ENCODE data around the gene URB1.

URB1 gene

DNA sequence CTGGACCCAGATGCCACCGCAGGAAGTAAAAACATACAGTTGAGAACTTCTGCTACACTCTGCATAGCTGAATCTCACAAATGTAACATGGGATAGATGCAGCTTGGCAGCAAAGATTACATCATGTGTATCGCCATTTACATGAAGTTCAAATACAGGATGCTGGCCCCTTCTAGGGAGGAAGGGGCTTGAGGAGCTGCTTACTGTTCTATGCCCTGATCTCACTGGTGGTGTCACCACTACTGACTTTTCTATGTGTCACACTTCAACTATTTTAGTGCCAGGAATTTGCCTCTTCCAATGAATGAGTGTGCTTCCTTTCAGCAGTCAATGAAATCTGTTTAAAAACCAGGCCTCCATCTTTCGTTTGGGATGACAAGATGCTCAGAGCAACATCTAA lies 63.0 kb downstream of the URB1 start:
- peaks cover 34 to 93% (median 68%) of the 10 kb centered on the region in 4 experiments for H3K36me3 ChIP-seq (ENCODE audit: control insufficient read depth in 4 of 4, insufficient read depth in 4 of 4, low read length in 3 of 4)
- 100% methylated on average over 1 of the region's 3 CpGs for WGBS (ENCODE audit: insufficient coverage)
- ChIA-PET CTCF (no interaction called here), POLR2A (no interaction called here)
- no peaks in the 10 kb centered on the region for H3K27me3 ChIP-seq (replicated peaks in 2 of 5; ENCODE audit: control insufficient read depth in 4 of 5, insufficient read depth in 5 of 5, low read length in 4 of 5)
- H3K4me1 ChIP-seq (ENCODE audit: control extremely low read depth in 1 of 4, control insufficient read depth in 4 of 4, insufficient read depth in 4 of 4, low read length in 3 of 4) = no peaks in the 10 kb centered on the region
- no peak overlapping the region for H3K4me3 ChIP-seq (ENCODE audit: control insufficient read depth in 1 of 7, extremely low read depth in 1 of 7, insufficient read depth in 4 of 7, low read depth in 2 of 7, low read length in 6 of 7)
- H3K9me3 ChIP-seq (ENCODE audit: control extremely low read depth in 1 of 5, control insufficient read depth in 4 of 5, insufficient read depth in 2 of 5, low read depth in 1 of 5, low read length in 4 of 5) = peaks cover 3 to 15% (median 5%) of the 10 kb centered on the region in 5 experiments
- DNase-seq = no peak
- no peak overlapping the region for H3K27ac ChIP-seq (ENCODE audit: insufficient read depth in 1 of 2, low read depth in 1 of 2, low read length in 2 of 2, poor library complexity in 1 of 2, severe bottlenecking in 2 of 2)

DNA sequence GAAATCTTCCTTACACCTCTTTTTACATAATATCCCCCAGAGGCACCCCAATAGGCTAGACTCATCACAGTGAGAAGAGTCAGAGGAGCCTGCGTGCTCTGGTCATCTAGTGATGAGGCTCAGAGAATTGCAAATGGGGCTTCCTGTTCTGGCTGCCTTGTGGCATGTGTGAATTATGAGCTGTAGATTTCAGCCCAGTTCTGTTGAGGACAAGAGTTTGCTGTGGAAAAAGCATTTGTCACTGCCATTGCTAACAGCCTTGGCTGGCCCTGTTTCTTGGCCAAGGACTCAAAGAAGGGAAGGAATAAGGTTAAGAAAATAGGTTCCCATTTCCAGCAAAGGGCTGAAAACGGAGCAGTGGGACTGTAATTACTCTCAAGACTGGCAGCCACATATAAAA lies 63.5 kb downstream of the URB1 start:
- H3K36me3 ChIP-seq (ENCODE audit: control insufficient read depth in 4 of 4, insufficient read depth in 4 of 4, low read length in 3 of 4) = peaks cover 33 to 93% (median 69%) of the 10 kb centered on the region in 4 experiments
- 70% methylated on average over 2 of the region's 2 CpGs for WGBS (ENCODE audit: insufficient coverage)
- CTCF ChIA-PET = interaction anchor here (0.6 kb wide), 1 partner anchor 13 kb away, joined by 3 read pairs; no protein-coding TSS in a partner anchor

DNA sequence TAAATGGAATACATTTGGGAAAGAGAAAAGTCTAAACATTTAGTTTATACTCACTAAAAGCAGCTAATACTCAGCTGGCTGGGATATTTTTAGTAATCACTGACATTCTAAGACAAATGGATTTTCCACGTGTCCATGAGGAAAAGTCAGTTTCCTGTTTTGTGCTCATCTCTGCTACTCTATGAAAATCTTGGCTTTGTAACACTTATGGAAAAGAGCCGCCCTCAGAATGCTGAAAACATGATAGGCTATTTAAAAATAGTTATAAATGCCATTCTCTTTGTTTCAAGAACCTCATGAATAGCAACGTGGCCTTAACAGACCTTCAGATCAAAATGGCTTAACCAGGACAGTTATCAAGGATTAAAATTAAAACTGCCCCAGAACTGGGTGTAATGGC lies 64.2 kb downstream of the URB1 start:
- 92% methylated on average over 2 of the region's 3 CpGs for WGBS (ENCODE audit: insufficient coverage)
- POLR2A ChIA-PET = no interaction called here
- Histone ChIP-seq H3K27ac (ENCODE audit: insufficient read depth in 1 of 2, low read depth in 1 of 2, low read length in 2 of 2, poor library complexity in 1 of 2, severe bottlenecking in 2 of 2) (no peak overlapping the region), H3K4me3 (ENCODE audit: control insufficient read depth in 1 of 7, extremely low read depth in 1 of 7, insufficient read depth in 4 of 7, low read depth in 2 of 7, low read length in 6 of 7) (no peak overlapping the region), H3K4me1 (ENCODE audit: control extremely low read depth in 1 of 4, control insufficient read depth in 4 of 4, insufficient read depth in 4 of 4, low read length in 3 of 4) (no peaks in the 10 kb centered on the region), H3K9me3 (ENCODE audit: control extremely low read depth in 1 of 5, control insufficient read depth in 4 of 5, insufficient read depth in 2 of 5, low read depth in 1 of 5, low read length in 4 of 5) (peaks cover 3 to 14% (median 5%) of the 10 kb centered on the region in 5 experiments), H3K27me3 (replicated peaks in 2 of 5; ENCODE audit: control insufficient read depth in 4 of 5, insufficient read depth in 5 of 5, low read length in 4 of 5) (no peaks in the 10 kb centered on the region), H3K36me3 (ENCODE audit: control insufficient read depth in 4 of 4, insufficient read depth in 4 of 4, low read length in 3 of 4) (peaks cover 31 to 93% (median 69%) of the 10 kb centered on the region in 4 experiments)
- CTCF ChIA-PET = no interaction called here
- no peak for DNase-seq

More for the DNA sequence above, 63.5 kb downstream of the URB1 start:
- H3K4me1 ChIP-seq (ENCODE audit: control extremely low read depth in 1 of 4, control insufficient read depth in 4 of 4, insufficient read depth in 4 of 4, low read length in 3 of 4) = no peaks in the 10 kb centered on the region
- POLR2A ChIA-PET = no interaction called here
- H3K9me3 ChIP-seq (ENCODE audit: control extremely low read depth in 1 of 5, control insufficient read depth in 4 of 5, insufficient read depth in 2 of 5, low read depth in 1 of 5, low read length in 4 of 5) = peaks cover 3 to 15% (median 5%) of the 10 kb centered on the region in 5 experiments
- no peaks in the 10 kb centered on the region for H3K27me3 ChIP-seq (replicated peaks in 2 of 5; ENCODE audit: control insufficient read depth in 4 of 5, insufficient read depth in 5 of 5, low read length in 4 of 5)
- no peak overlapping the region for H3K4me3 ChIP-seq (ENCODE audit: control insufficient read depth in 1 of 7, extremely low read depth in 1 of 7, insufficient read depth in 4 of 7, low read depth in 2 of 7, low read length in 6 of 7)
- no peak overlapping the region for H3K27ac ChIP-seq (ENCODE audit: insufficient read depth in 1 of 2, low read depth in 1 of 2, low read length in 2 of 2, poor library complexity in 1 of 2, severe bottlenecking in 2 of 2)
- DNase-seq = no peak

DNA sequence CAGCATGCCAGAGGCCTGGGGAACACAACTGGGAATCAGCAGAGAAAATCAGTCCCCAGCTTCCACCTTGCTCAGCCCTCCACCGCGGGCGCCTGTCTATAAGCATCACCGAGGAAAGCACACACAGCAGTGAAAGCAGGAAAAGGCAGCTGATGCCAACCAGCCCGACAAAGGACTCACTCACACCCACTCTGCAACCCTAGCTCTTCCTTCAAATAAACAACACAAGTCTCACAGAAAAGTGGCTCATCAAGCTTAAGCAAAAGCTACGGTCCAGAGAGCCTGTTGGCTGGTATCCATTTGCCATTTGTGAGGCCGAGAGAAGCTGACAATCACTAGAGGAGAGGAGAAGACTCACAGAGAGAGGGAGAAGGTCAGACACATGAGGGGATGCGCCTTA lies 67.1 kb downstream of the URB1 start:
- no peak overlapping the region for H3K27ac ChIP-seq (ENCODE audit: insufficient read depth in 1 of 2, low read depth in 1 of 2, low read length in 2 of 2, poor library complexity in 1 of 2, severe bottlenecking in 2 of 2)
- H3K36me3 ChIP-seq (ENCODE audit: control insufficient read depth in 4 of 4, insufficient read depth in 4 of 4, low read length in 3 of 4) = peaks cover 25 to 95% (median 70%) of the 10 kb centered on the region in 4 experiments
- CTCF ChIA-PET = interaction anchor here (1.6 kb wide), 1 partner anchor 18 kb away, joined by 3 read pairs; no protein-coding TSS in a partner anchor
- 99% methylated on average over 7 of the region's 8 CpGs for WGBS (ENCODE audit: insufficient coverage)
- DNase-seq = no peak
- no peak overlapping the region for H3K4me3 ChIP-seq (ENCODE audit: control insufficient read depth in 1 of 7, extremely low read depth in 1 of 7, insufficient read depth in 4 of 7, low read depth in 2 of 7, low read length in 6 of 7)
- H3K27me3 ChIP-seq (replicated peaks in 2 of 5; ENCODE audit: control insufficient read depth in 4 of 5, insufficient read depth in 5 of 5, low read length in 4 of 5) = no peaks in the 10 kb centered on the region
- POLR2A ChIA-PET = no interaction called here
- H3K4me1 ChIP-seq (ENCODE audit: control extremely low read depth in 1 of 4, control insufficient read depth in 4 of 4, insufficient read depth in 4 of 4, low read length in 3 of 4) = no peaks in the 10 kb centered on the region
- H3K9me3 ChIP-seq (ENCODE audit: control extremely low read depth in 1 of 5, control insufficient read depth in 4 of 5, insufficient read depth in 2 of 5, low read depth in 1 of 5, low read length in 4 of 5) = peaks cover 0 to 8% (median 0%) of the 10 kb centered on the region in 5 experiments

DNA sequence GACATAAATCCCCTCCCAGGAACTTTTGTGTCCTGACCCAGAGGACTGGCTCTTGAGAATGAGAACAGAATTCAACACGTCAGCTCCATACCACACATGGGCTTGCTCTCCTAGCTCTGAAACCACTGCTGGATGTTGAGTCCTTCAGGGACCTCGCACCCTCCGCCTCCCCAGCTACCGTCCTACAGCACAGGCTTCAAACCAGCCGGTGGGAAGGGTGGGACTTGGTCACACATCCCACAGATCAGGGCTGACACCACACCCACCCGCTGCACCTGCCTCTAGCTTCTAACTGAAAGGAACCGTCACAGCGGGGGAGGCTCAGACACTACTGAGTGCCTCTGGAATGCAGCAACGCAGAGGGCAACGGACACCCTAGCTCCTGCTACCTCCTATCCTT lies 70.1 kb downstream of the URB1 start:
- no peak overlapping the region for H3K27ac ChIP-seq (ENCODE audit: insufficient read depth in 1 of 2, low read depth in 1 of 2, low read length in 2 of 2, poor library complexity in 1 of 2, severe bottlenecking in 2 of 2)

DNA sequence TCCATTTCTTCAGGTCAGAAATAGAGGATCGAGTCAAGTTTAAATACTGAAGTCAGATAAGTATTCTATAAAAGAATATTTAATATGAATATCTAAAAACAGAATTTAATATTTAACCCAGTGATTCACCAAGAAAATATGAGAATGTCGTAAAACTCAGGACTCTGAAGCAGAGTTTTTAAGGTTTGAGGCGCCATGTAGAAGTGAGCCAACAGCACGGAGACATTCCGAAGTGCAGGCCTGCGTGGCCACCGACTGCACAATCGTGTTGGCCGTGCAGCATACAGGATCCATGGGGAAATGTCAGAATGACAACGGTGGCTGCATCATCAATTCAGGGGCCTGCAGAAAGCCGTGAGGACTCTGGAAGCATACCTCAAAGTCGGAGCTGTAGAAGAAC lies 70.7 kb downstream of the URB1 start:
- POLR2A ChIA-PET = no interaction called here
- no peaks in the 10 kb centered on the region for H3K4me1 ChIP-seq (ENCODE audit: control extremely low read depth in 1 of 4, control insufficient read depth in 4 of 4, insufficient read depth in 4 of 4, low read length in 3 of 4)
- WGBS (ENCODE audit: insufficient coverage) = 96% methylated on average over 11 of the region's 12 CpGs
- CTCF ChIA-PET = interaction anchor here (2.3 kb wide), 1 partner anchor 15 kb away, joined by 6 read pairs; no protein-coding TSS in a partner anchor
- no peak overlapping the region for H3K27ac ChIP-seq (ENCODE audit: insufficient read depth in 1 of 2, low read depth in 1 of 2, low read length in 2 of 2, poor library complexity in 1 of 2, severe bottlenecking in 2 of 2)
- no peak overlapping the region for H3K4me3 ChIP-seq (ENCODE audit: control insufficient read depth in 1 of 7, extremely low read depth in 1 of 7, insufficient read depth in 4 of 7, low read depth in 2 of 7, low read length in 6 of 7)
- peaks cover 19 to 97% (median 77%) of the 10 kb centered on the region in 4 experiments for H3K36me3 ChIP-seq (ENCODE audit: control insufficient read depth in 4 of 4, insufficient read depth in 4 of 4, low read length in 3 of 4)
- H3K27me3 ChIP-seq (replicated peaks in 2 of 5; ENCODE audit: control insufficient read depth in 4 of 5, insufficient read depth in 5 of 5, low read length in 4 of 5) = no peaks in the 10 kb centered on the region
- no peak for DNase-seq
- no peaks in the 10 kb centered on the region for H3K9me3 ChIP-seq (ENCODE audit: control extremely low read depth in 1 of 5, control insufficient read depth in 4 of 5, insufficient read depth in 2 of 5, low read depth in 1 of 5, low read length in 4 of 5)

More for the DNA sequence above, 70.1 kb downstream of the URB1 start:
- peaks cover 21 to 96% (median 72%) of the 10 kb centered on the region in 4 experiments for H3K36me3 ChIP-seq (ENCODE audit: control insufficient read depth in 4 of 4, insufficient read depth in 4 of 4, low read length in 3 of 4)
- no peak for DNase-seq
- no peaks in the 10 kb centered on the region for H3K4me1 ChIP-seq (ENCODE audit: control extremely low read depth in 1 of 4, control insufficient read depth in 4 of 4, insufficient read depth in 4 of 4, low read length in 3 of 4)
- ChIA-PET POLR2A (no interaction called here), CTCF (interaction anchor here (2.3 kb wide), 1 partner anchor 15 kb away, joined by 6 read pairs; no protein-coding TSS in a partner anchor)
- H3K27me3 ChIP-seq (replicated peaks in 2 of 5; ENCODE audit: control insufficient read depth in 4 of 5, insufficient read depth in 5 of 5, low read length in 4 of 5) = no peaks in the 10 kb centered on the region
- peaks cover 0 to under 1% (median 0%) of the 10 kb centered on the region in 5 experiments for H3K9me3 ChIP-seq (ENCODE audit: control extremely low read depth in 1 of 5, control insufficient read depth in 4 of 5, insufficient read depth in 2 of 5, low read depth in 1 of 5, low read length in 4 of 5)
- no peak overlapping the region for H3K4me3 ChIP-seq (ENCODE audit: control insufficient read depth in 1 of 7, extremely low read depth in 1 of 7, insufficient read depth in 4 of 7, low read depth in 2 of 7, low read length in 6 of 7)
- WGBS (ENCODE audit: insufficient coverage) = 98% methylated on average over 8 of the region's 10 CpGs

DNA sequence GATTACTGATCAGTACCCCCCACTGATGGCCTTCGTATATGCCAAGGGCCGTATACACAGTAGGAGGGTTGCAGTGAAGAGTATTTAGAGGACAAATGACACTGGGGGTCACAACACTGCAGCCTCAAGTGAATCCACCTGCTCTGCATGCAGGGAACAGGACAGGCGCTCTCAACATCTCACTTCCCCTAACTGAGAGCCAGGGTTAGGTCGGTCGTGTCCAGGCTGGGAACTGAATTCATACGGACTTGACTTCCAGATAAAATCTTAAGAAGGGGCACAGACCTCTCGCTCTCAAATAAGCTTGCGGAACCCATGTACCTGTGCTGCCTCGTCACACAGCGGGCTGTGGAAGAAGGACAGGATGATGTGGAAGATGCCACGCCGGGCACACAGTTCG lies 71.3 kb downstream of the URB1 start:
- no peak overlapping the region for H3K27ac ChIP-seq (ENCODE audit: insufficient read depth in 1 of 2, low read depth in 1 of 2, low read length in 2 of 2, poor library complexity in 1 of 2, severe bottlenecking in 2 of 2)
- 98% methylated on average over 11 of the region's 13 CpGs for WGBS (ENCODE audit: insufficient coverage)
- no peaks in the 10 kb centered on the region for H3K9me3 ChIP-seq (ENCODE audit: control extremely low read depth in 1 of 5, control insufficient read depth in 4 of 5, insufficient read depth in 2 of 5, low read depth in 1 of 5, low read length in 4 of 5)
- ChIA-PET POLR2A (no interaction called here), CTCF (no interaction called here)
- no peaks in the 10 kb centered on the region for H3K4me1 ChIP-seq (ENCODE audit: control extremely low read depth in 1 of 4, control insufficient read depth in 4 of 4, insufficient read depth in 4 of 4, low read length in 3 of 4)
- H3K27me3 ChIP-seq (replicated peaks in 2 of 5; ENCODE audit: control insufficient read depth in 4 of 5, insufficient read depth in 5 of 5, low read length in 4 of 5) = no peaks in the 10 kb centered on the region
- H3K4me3 ChIP-seq (ENCODE audit: control insufficient read depth in 1 of 7, extremely low read depth in 1 of 7, insufficient read depth in 4 of 7, low read depth in 2 of 7, low read length in 6 of 7) = no peak overlapping the region
- DNase-seq = no peak
- H3K36me3 ChIP-seq (ENCODE audit: control insufficient read depth in 4 of 4, insufficient read depth in 4 of 4, low read length in 3 of 4) = peaks cover 19 to 99% (median 80%) of the 10 kb centered on the region in 4 experiments
